Loucy (cell line): Measurements from ENCODE around the gene FARS2.

Experiments used
- H2AFZ ChIP-seq: fragments of 200-600 bp; sonication (generic); 2 replicates; pipeline ENCODE4 v1.6.0; 2016; ENCODE audit warnings: antibody characterized with exemption, mild to moderate bottlenecking, low read length, moderate library complexity
- H3F3A ChIP-seq: fragments of 200-600 bp; 2 replicates; pipeline ENCODE4 v1.6.0; 2016; ENCODE audit warnings: antibody characterized with exemption, low read depth, mild to moderate bottlenecking
- H3K27me3 ChIP-seq: fragments of 200-600 bp; sonication (generic); 2 replicates; pipeline ENCODE4 v1.6.1; 2014; ENCODE audit warnings: low read length, mild to moderate bottlenecking; ENCODE audit not compliant: insufficient read depth, poor library complexity, severe bottlenecking
- H3K36me3 ChIP-seq: fragments of 200-600 bp; sonication (generic); 2 replicates; pipeline ENCODE4 v1.6.1; 2016; ENCODE audit warnings: low read length; ENCODE audit not compliant: insufficient read depth
- H3K4me1 ChIP-seq: fragments of 200-600 bp; sonication (generic); 2 replicates; pipeline ENCODE4 v1.5.1; 2014; ENCODE audit warnings: low read length, mild to moderate bottlenecking; ENCODE audit not compliant: insufficient read depth, poor library complexity, severe bottlenecking
- H3K4me2 ChIP-seq: fragments of 200-600 bp; sonication (generic); 2 replicates; pipeline ENCODE4 v1.6.0; 2014; ENCODE audit warnings: antibody characterized with exemption, low read length, low read depth, mild to moderate bottlenecking; ENCODE audit not compliant: poor library complexity, severe bottlenecking
- H3K4me3 ChIP-seq: fragments of 200-600 bp; sonication (generic); 2 replicates; pipeline ENCODE4 v1.5.1; 2014; ENCODE audit warnings: low read length, mild to moderate bottlenecking, mixed read lengths; ENCODE audit not compliant: poor library complexity, severe bottlenecking
- H3K79me2 ChIP-seq: fragments of 200-600 bp; sonication (generic); 2 replicates; pipeline ENCODE4 v1.6.1; 2014; ENCODE audit warnings: low read length; ENCODE audit not compliant: insufficient read depth
- H3K9ac ChIP-seq: fragments of 200-600 bp; sonication (generic); 2 replicates; pipeline ENCODE4 v1.6.0; 2014; ENCODE audit warnings: mild to moderate bottlenecking, low read depth, low read length, moderate library complexity; ENCODE audit not compliant: poor library complexity, severe bottlenecking
- H3K9me2 ChIP-seq: fragments of 200-600 bp; sonication (generic); replicated peaks from 2 replicates; pipeline ENCODE4 v1.6.1; 2016; ENCODE audit warnings: low read depth, low read length, mixed read lengths
- H3K9me3 ChIP-seq: fragments of 200-600 bp; sonication (generic); 2 replicates; pipeline ENCODE4 v1.6.1; 2014; ENCODE audit warnings: mild to moderate bottlenecking, antibody characterized with exemption, low read length, low read depth; ENCODE audit not compliant: insufficient read depth
- H4K20me1 ChIP-seq: fragments of 200-600 bp; sonication (generic); 2 replicates; pipeline ENCODE4 v1.6.0; 2014; ENCODE audit warnings: antibody characterized with exemption, low read length, mild to moderate bottlenecking; ENCODE audit not compliant: insufficient read depth, poor library complexity, severe bottlenecking
- CTCF ChIP-seq: fragments of 200-600 bp; sonication (generic); conservative IDR thresholded peaks from 2 replicates; pipeline ENCODE4 v1.5.1; 2014; ENCODE audit warnings: mild to moderate bottlenecking, antibody characterized with exemption, low read length
- EZH2phosphoT487 ChIP-seq: fragments of 200-600 bp; IDR thresholded peaks from 2 replicates; pipeline ENCODE4 v1.6.1; 2018; ENCODE audit warnings: antibody characterized with exemption, mild to moderate bottlenecking, moderate library complexity, borderline replicate concordance

FARS2 gene

GRCh38 chr6:5557506-5557905 lies 296.2 kb downstream of the FARS2 start:
- Histone ChIP-seq H3K4me2 (no peak overlapping the region), H3F3A (no peaks in the 10 kb centered on the region), H3K79me2 (no peaks in the 10 kb centered on the region), H3K4me1 (no peaks in the 10 kb centered on the region), H3K9ac (no peak overlapping the region), H3K36me3 (no peaks in the 10 kb centered on the region), H3K9me3 (no peaks in the 10 kb centered on the region), H3K9me2 (no peaks in the 10 kb centered on the region), H2AFZ (no peak overlapping the region), H3K27me3 (no peaks in the 10 kb centered on the region), H3K4me3 (no peak overlapping the region), H4K20me1 (no peaks in the 10 kb centered on the region)
- TF ChIP-seq EZH2phosphoT487 (no peak), CTCF (no peak)

GRCh38 chr6:5559651-5560050 lies 298.3 kb downstream of the FARS2 start:
- Histone ChIP-seq H3K79me2 (no peaks in the 10 kb centered on the region), H3K4me3 (no peak overlapping the region), H3K36me3 (no peaks in the 10 kb centered on the region), H3K4me2 (no peak overlapping the region), H3F3A (no peaks in the 10 kb centered on the region), H3K9ac (no peak overlapping the region), H3K4me1 (no peaks in the 10 kb centered on the region), H2AFZ (no peak overlapping the region), H3K27me3 (no peaks in the 10 kb centered on the region), H3K9me2 (no peaks in the 10 kb centered on the region), H3K9me3 (0 out of 2 replicates have a peak, but pooled peaks cover 3% of the 10 kb centered on the region), H4K20me1 (no peaks in the 10 kb centered on the region)
- TF ChIP-seq EZH2phosphoT487 = no peak
- TF ChIP-seq CTCF = no peak

- H2AFZ ChIP-seq = no peak overlapping the region
- H3K4me3 ChIP-seq = no peak overlapping the region
- H4K20me1 ChIP-seq = no peaks in the 10 kb centered on the region
- no peaks in the 10 kb centered on the region for H3K79me2 ChIP-seq
- peaks cover 5% of the 10 kb centered on the region for H3K4me1 ChIP-seq
- H3K9me2 ChIP-seq = no peaks in the 10 kb centered on the region
- H3K9me3 ChIP-seq = 0 out of 2 replicates have a peak, but pooled peaks cover 3% of the 10 kb centered on the region
- no peaks in the 10 kb centered on the region for H3K27me3 ChIP-seq
- TF ChIP-seq EZH2phosphoT487 = no peak
- no peak for TF ChIP-seq CTCF
- no peaks in the 10 kb centered on the region for H3K36me3 ChIP-seq
- no peak overlapping the region for H3K9ac ChIP-seq
- H3K4me2 ChIP-seq = no peak overlapping the region
- H3F3A ChIP-seq = no peaks in the 10 kb centered on the region
These were observed 301.0 kb downstream of the FARS2 start for GRCh38 chr6:5562277-5562676.
